HG03521 (cell line): Measurements from ENCODE around the gene BHLHA9.

Experiments used
- ATAC-seq: cut with Tn5 transposase; IDR thresholded peaks from one replicate; pipeline ENCODE4 v1.9.1; 2021; ENCODE audit warnings: mild to moderate bottlenecking, moderate library complexity; ENCODE audit not compliant: unreplicated experiment

The BHLHA9 gene

GRCh38 chr17:1251866-1252608 lies 18.2 kb upstream of the BHLHA9 start:
- ATAC-seq, result no peak

GRCh38 chr17:1255041-1255440 lies 15.2 kb upstream of the BHLHA9 start:
- ATAC-seq, result no peak

DNA sequence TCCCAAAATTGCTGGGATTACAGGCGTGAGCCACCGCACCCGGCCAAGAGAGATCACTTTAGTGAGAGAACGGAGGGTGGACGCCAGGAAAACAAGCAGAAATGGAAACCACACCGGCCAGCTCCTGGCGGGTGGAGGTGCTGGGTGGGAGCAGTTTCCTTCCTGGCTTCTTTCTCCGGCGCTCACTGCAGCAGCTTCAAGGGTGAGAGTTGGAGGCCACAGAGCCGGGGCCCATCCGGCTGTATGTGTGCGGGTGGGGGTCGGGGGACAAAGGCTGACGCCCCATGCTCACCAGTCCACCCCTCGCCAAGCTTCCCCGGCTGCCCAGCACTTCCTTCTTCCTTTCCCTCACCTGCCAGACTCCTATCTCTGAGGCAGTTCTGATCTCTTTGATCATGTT lies 13.5 kb upstream of the BHLHA9 start:
- ATAC-seq, result no peak

- no peak for ATAC-seq
These were observed 10.0 kb upstream of the BHLHA9 start for GRCh38 chr17:1260086-1260769.

- ATAC-seq, result no peak
These were observed 9.5 kb upstream of the BHLHA9 start for GRCh38 chr17:1260770-1261161.

DNA sequence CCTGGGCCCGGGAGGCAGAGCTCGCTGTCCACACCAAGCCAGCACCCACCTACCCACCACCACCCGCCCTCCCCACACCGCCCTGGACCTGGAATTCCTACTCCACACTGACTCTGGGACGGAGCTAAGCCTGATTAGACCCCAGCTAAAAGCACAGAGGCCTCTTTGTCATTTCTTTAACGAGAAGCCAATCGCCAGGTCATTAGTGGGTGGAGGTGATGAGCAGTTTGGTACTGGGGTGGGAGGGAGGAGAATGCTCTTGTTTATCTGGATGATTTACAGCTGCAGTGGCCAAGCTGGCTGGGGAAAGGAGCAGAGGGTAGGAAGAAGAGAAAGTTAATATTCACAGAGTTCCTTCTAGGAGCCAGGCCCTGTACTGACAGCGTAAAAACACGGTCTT lies 6.0 kb upstream of the BHLHA9 start:
- ATAC-seq, result no peak

DNA sequence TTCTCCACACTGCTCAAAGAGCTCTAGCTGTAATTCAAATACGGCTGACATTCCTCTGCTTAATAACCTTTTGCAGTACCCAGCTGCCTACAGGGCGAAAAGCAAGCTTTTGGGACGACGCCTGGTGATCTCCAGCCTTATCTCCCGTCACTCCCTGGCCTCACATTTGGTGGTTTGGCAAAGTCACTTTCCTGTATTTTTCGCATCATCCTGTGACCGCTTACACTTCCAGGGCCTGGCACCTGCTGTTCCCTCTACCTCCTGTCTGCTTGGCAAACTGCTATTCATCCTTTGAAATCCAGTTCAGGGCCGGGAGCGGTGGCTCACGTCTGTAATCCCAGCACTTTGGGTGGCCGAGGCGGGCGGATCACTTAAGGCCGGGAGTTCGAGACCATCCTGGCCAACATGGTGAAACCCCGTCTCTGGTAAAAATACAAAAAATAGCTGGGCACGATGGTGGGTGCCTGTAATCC lies 2.7 kb upstream of the BHLHA9 start:
- ATAC-seq, result no peak

- no peak for ATAC-seq
These were observed 783 bp downstream of the BHLHA9 start for GRCh38 chr17:1271030-1271423.

GRCh38 chr17:1271441-1271840 lies 1.2 kb downstream of the BHLHA9 start:
- no peak for ATAC-seq

DNA sequence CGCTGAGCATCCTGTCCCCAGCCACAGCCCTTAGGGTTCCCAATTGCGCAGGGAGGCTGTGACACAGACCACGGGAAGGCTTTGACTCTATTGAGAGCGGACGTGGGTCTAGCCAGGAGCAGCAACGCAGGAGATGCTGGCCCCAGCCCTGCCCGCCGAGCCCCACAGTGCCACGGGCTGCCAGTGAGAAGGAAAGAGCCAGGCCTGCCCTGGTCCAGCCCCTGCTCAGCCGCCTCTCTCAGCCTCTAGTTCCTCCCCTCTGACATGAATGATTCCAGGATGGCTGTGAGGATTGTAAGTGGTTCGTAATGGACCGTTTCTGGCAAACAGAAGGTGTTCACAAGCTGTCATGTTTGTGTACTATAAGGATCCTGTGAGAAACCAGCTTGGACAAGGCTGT lies 2.5 kb downstream of the BHLHA9 start:
- ATAC-seq, result no peak

GRCh38 chr17:1273492-1274244 lies 3.4 kb downstream of the BHLHA9 start:
- ATAC-seq, result no peak

GRCh38 chr17:1274245-1274608 lies 4.0 kb downstream of the BHLHA9 start:
- ATAC-seq, result no peak

GRCh38 chr17:1275205-1275961 lies 5.1 kb downstream of the BHLHA9 start:
- ATAC-seq, result no peak

GRCh38 chr17:1275962-1276736 lies 5.9 kb downstream of the BHLHA9 start:
- no peak for ATAC-seq

- ATAC-seq, result no peak
These were observed 10.4 kb downstream of the BHLHA9 start for GRCh38 chr17:1280652-1281051.

- ATAC-seq, result no peak
These were observed 16.3 kb downstream of the BHLHA9 start for GRCh38 chr17:1286379-1287106.

DNA sequence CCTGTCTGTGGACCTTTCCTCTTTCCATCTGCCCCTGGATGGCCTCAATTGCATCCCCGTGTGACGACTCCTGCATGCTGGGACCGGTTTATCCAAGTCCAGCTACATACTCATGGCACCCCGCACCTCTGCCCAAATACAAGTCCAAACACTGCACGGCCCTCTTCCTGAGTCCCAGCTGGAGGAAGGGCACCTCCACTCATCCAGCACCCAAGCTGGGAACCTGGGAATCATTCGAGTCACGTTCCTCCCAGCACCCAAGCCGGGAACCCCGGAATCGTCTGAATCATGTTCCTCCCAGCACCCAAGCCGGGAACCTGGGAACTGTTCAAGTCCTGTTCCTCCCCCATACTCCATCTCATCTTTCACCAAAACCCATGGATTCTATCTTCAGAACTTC lies 19.5 kb downstream of the BHLHA9 start:
- no peak for ATAC-seq

GRCh38 chr17:1290676-1291075 lies 20.4 kb downstream of the BHLHA9 start:
- no peak for ATAC-seq

- ATAC-seq, result no peak
These were observed 24.0 kb downstream of the BHLHA9 start for GRCh38 chr17:1294157-1294717.
